ENCODE data around the gene CDK8. TPM values are rescaled to one million over a fixed set of nuclear protein-coding genes. Genes with fewer than 3 reads are reported as not detected.

CDK8 gene
- total RNA-seq, 1 donor from 2014 or later: 11.3 TPM

- no peaks in the 10 kb centered on the region for H3K27me3 ChIP-seq
- H3K4me3 ChIP-seq: no peak overlapping the region
- no peak for DNase-seq (ENCODE audit: extremely low spot score in 2 of 2)
- TF ChIP-seq CTCF (IDR thresholded peaks at IDR 0.05): no peak
- intact Hi-C loops (cut with DNase I): no loop called here
- no peaks in the 10 kb centered on the region for H3K4me1 ChIP-seq
- no peak overlapping the region for H3K27ac ChIP-seq
- H3K9me3 ChIP-seq: no peaks in the 10 kb centered on the region
- H3K36me3 ChIP-seq: no peaks in the 10 kb centered on the region
Measured at GRCh38 chr13:26343816-26344215, 89.9 kb downstream of the CDK8 start.

GRCh38 chr13:26344980-26345379, 91.1 kb downstream of the CDK8 start:
- intact Hi-C loops (cut with DNase I): no loop called here
- no peaks in the 10 kb centered on the region for H3K27me3 ChIP-seq
- TF ChIP-seq POLR2AphosphoS5 (IDR thresholded peaks at IDR 0.05; ENCODE audit: insufficient read depth in 1 of 2, low read depth in 1 of 2) (no peak), CTCF (IDR thresholded peaks at IDR 0.05) (no peak)

GRCh38 chr13:26348966-26349365, 95.0 kb downstream of the CDK8 start:
- H3K9me3 ChIP-seq: no peaks in the 10 kb centered on the region
- DNase-seq (ENCODE audit: extremely low spot score in 2 of 2): no peak
- intact Hi-C loops (cut with DNase I): no loop called here
- peaks cover 0 to 1% of the 10 kb centered on the region in 2 donors for H3K36me3 ChIP-seq
- no peaks in the 10 kb centered on the region for H3K4me1 ChIP-seq
- H3K27ac ChIP-seq: no peak overlapping the region
- TF ChIP-seq POLR2AphosphoS5 (IDR thresholded peaks at IDR 0.05; ENCODE audit: insufficient read depth in 1 of 2, low read depth in 1 of 2): no peak
- no peak for TF ChIP-seq CTCF (IDR thresholded peaks at IDR 0.05)
- TF ChIP-seq POLR2A (IDR thresholded peaks at IDR 0.05): no peak
- no peaks in the 10 kb centered on the region for H3K27me3 ChIP-seq
- H3K4me3 ChIP-seq: no peak overlapping the region

More at GRCh38 chr13:26344980-26345379, 91.1 kb downstream of the CDK8 start:
- Histone ChIP-seq H3K4me1 (no peaks in the 10 kb centered on the region), H3K9me3 (no peaks in the 10 kb centered on the region), H3K27ac (no peak overlapping the region), H3K4me3 (no peak overlapping the region), H3K36me3 (no peaks in the 10 kb centered on the region)
- no peak for DNase-seq (ENCODE audit: extremely low spot score in 2 of 2)

- H3K9me3 ChIP-seq: no peaks in the 10 kb centered on the region
- no peak for DNase-seq (ENCODE audit: extremely low spot score in 2 of 2)
- no peak overlapping the region for H3K4me3 ChIP-seq
- no peaks in the 10 kb centered on the region for H3K27me3 ChIP-seq
- H3K4me1 ChIP-seq: no peaks in the 10 kb centered on the region
- H3K27ac ChIP-seq: no peak overlapping the region
- intact Hi-C loops (cut with DNase I): no loop called here
- H3K36me3 ChIP-seq: no peaks in the 10 kb centered on the region
- TF ChIP-seq POLR2AphosphoS5 (IDR thresholded peaks at IDR 0.05; ENCODE audit: insufficient read depth in 1 of 2, low read depth in 1 of 2): no peak
- no peak for TF ChIP-seq CTCF (IDR thresholded peaks at IDR 0.05)
- TF ChIP-seq POLR2A (IDR thresholded peaks at IDR 0.05): no peak
Measured at GRCh38 chr13:26362261-26362660, 108.3 kb downstream of the CDK8 start.

GRCh38 chr13:26370553-26370952, 116.6 kb downstream of the CDK8 start:
- DNase-seq (ENCODE audit: extremely low spot score in 2 of 2): no peak
- Histone ChIP-seq H3K4me3 (no peak overlapping the region), H3K27me3 (no peaks in the 10 kb centered on the region), H3K9me3 (no peaks in the 10 kb centered on the region), H3K36me3 (no peaks in the 10 kb centered on the region), H3K27ac (no peak overlapping the region), H3K4me1 (no peaks in the 10 kb centered on the region)
- TF ChIP-seq POLR2AphosphoS5 (IDR thresholded peaks at IDR 0.05; ENCODE audit: insufficient read depth in 1 of 2, low read depth in 1 of 2): no peak
- intact Hi-C loops (cut with DNase I): no loop called here

GRCh38 chr13:26372747-26373146, 118.8 kb downstream of the CDK8 start:
- H3K9me3 ChIP-seq: no peaks in the 10 kb centered on the region
- intact Hi-C loops (cut with DNase I): no loop called here

More at GRCh38 chr13:26372747-26373146, 118.8 kb downstream of the CDK8 start:
- Histone ChIP-seq H3K27ac (no peak overlapping the region), H3K4me1 (no peaks in the 10 kb centered on the region), H3K4me3 (no peak overlapping the region), H3K27me3 (no peaks in the 10 kb centered on the region), H3K36me3 (no peaks in the 10 kb centered on the region)
- TF ChIP-seq CTCF (IDR thresholded peaks at IDR 0.05) (no peak), POLR2A (IDR thresholded peaks at IDR 0.05) (no peak), POLR2AphosphoS5 (IDR thresholded peaks at IDR 0.05; ENCODE audit: insufficient read depth in 1 of 2, low read depth in 1 of 2) (no peak)
- DNase-seq (ENCODE audit: extremely low spot score in 2 of 2): no peak

All from vagina (tissue), 2 donors.